Adipocyte (in vitro differentiated cells): ENCODE results near the gene OSBPL9.
A peak's percentile ranks its signal among the peaks of the same experiment; 100 is the strongest.

Source experiments
- DNase-seq: peaks from one replicate; pipeline ENCODE4 v3.0.0-alpha.2; 2015; ENCODE audit warnings: low read depth
- H3K27me3 ChIP-seq: replicated peaks from 2 replicates; pipeline ENCODE4 v1.7.0; 2013; ENCODE audit warnings: mild to moderate bottlenecking, low read length, moderate library complexity; ENCODE audit not compliant: control insufficient read depth, insufficient read depth
- H3K36me3 ChIP-seq: 2 replicates; pipeline ENCODE4 v1.7.0; 2013; ENCODE audit warnings: low read length, mild to moderate bottlenecking, moderate library complexity; ENCODE audit not compliant: control insufficient read depth, insufficient read depth, severe bottlenecking
- H3K4me1 ChIP-seq: 2 replicates; pipeline ENCODE4 v1.7.0; 2013; ENCODE audit warnings: mild to moderate bottlenecking, low read length, moderate library complexity; ENCODE audit not compliant: control insufficient read depth, insufficient read depth
- H3K4me3 ChIP-seq: 2 replicates; pipeline ENCODE4 v1.7.0; 2013; ENCODE audit warnings: mild to moderate bottlenecking, low read length, moderate library complexity
- H3K9ac ChIP-seq: 2 replicates; pipeline ENCODE4 v1.7.0; 2013; ENCODE audit warnings: mild to moderate bottlenecking, low read length, moderate library complexity
- H3K9me3 ChIP-seq: 2 replicates; pipeline ENCODE4 v1.7.0; 2013; ENCODE audit warnings: mild to moderate bottlenecking, low read length, moderate library complexity; ENCODE audit not compliant: control insufficient read depth

OSBPL9 gene

GRCh38 chr1:51667561-51667960, 50.7 kb downstream of the OSBPL9 start:
- Histone ChIP-seq H3K27me3 (no peaks in the 10 kb centered on the region), H3K9ac (no peak overlapping the region), H3K4me3 (no peak overlapping the region), H3K36me3 (no peaks in the 10 kb centered on the region), H3K9me3 (no peaks in the 10 kb centered on the region), H3K4me1 (peaks cover 40% of the 10 kb centered on the region)
- DNase-seq: no peak

DNA sequence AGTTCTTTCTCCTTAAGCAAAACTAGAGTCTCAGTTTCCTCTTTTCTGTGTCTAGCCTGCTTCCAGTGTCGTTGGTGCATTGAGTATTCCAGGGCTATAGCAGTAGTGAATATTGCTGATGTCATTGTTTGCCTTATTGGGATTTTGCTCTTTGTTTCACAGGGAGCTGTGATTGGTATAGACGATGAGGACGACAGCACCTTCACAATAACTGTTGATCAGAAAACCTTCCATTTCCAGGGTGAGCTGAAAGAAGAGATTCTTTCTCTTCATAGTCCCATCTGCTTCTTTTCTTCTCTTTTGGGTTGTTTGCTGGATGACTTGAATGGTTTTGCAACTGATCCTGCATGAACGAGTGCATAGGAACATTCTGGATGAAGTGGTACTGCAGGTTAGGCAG, 52.4 kb downstream of the OSBPL9 start:
- no peaks in the 10 kb centered on the region for H3K27me3 ChIP-seq
- no peak for DNase-seq
- H3K9me3 ChIP-seq: no peaks in the 10 kb centered on the region
- H3K4me1 ChIP-seq: peaks cover 26% of the 10 kb centered on the region
- H3K9ac ChIP-seq: no peak overlapping the region
- no peak overlapping the region for H3K4me3 ChIP-seq
- peaks cover under 1% of the 10 kb centered on the region for H3K36me3 ChIP-seq

GRCh38 chr1:51669816-51670215, 52.9 kb downstream of the OSBPL9 start:
- Histone ChIP-seq H3K4me1 (peaks cover 21% of the 10 kb centered on the region), H3K9me3 (no peaks in the 10 kb centered on the region), H3K36me3 (peaks cover 4% of the 10 kb centered on the region), H3K4me3 (no peak overlapping the region), H3K9ac (no peak overlapping the region), H3K27me3 (no peaks in the 10 kb centered on the region)
- no peak for DNase-seq

- Histone ChIP-seq H3K9me3 (no peaks in the 10 kb centered on the region), H3K27me3 (no peaks in the 10 kb centered on the region), H3K9ac (no peak overlapping the region), H3K36me3 (peaks cover 7% of the 10 kb centered on the region), H3K4me3 (no peak overlapping the region), H3K4me1 (peaks cover 7% of the 10 kb centered on the region)
- peak; percentile 57 for DNase-seq
Observed at GRCh38 chr1:51671527-51672325, 54.8 kb downstream of the OSBPL9 start.

- Histone ChIP-seq H3K9ac (no peak overlapping the region), H3K36me3 (peaks cover 7% of the 10 kb centered on the region), H3K4me3 (no peak overlapping the region), H3K27me3 (no peaks in the 10 kb centered on the region), H3K4me1 (no peaks in the 10 kb centered on the region), H3K9me3 (no peaks in the 10 kb centered on the region)
- no peak for DNase-seq
Observed at GRCh38 chr1:51673279-51673678, 56.4 kb downstream of the OSBPL9 start.

GRCh38 chr1:51675177-51675780, 58.4 kb downstream of the OSBPL9 start:
- Histone ChIP-seq H3K4me1 (peaks cover 6% of the 10 kb centered on the region), H3K36me3 (peaks cover 7% of the 10 kb centered on the region), H3K9me3 (no peaks in the 10 kb centered on the region), H3K27me3 (no peaks in the 10 kb centered on the region), H3K9ac (no peak overlapping the region), H3K4me3 (no peak overlapping the region)
- DNase-seq: no peak

DNA sequence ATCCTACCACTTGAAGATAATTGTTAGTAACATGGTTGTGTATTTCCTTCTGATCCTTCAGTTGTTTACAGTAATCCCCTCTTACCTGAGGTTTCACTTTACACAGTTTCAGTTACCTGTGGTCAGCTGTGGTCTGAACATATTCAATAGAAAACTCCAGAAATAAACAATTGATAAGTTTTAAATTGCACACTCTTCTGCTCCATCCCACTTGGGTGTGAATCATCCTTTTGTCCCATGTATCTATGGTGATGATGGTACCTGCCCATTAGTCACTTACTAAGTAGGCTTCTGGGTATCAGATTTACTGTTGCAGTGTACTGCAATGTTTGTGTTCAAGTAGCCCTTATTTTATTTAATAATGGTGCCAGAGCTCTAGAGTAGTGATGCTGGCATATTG, 62.5 kb downstream of the OSBPL9 start:
- peaks cover 13% of the 10 kb centered on the region for H3K4me1 ChIP-seq
- H3K9ac ChIP-seq: no peak overlapping the region
- no peak overlapping the region for H3K4me3 ChIP-seq
- no peaks in the 10 kb centered on the region for H3K27me3 ChIP-seq
- peaks cover 5% of the 10 kb centered on the region for H3K36me3 ChIP-seq
- no peaks in the 10 kb centered on the region for H3K9me3 ChIP-seq
- DNase-seq: no peak

DNA sequence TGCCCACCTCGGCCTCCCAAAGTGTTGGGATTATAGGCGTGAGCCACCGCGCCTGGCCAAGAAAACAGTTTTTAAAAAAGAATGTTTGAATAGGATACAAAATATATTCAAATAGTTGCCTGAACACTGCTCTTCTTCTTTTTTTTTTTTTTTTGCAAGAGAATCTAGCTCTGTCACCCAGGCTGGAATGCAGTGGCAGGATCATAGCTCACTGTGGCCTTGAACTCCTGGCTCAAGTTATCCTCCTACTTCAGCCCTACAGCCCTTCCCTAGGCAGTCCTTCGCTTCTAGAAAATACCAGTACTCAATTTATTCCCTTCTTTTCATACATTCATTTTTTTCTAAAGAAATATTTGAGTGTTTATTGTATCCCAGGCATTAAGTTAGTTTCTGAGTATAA, 67.9 kb downstream of the OSBPL9 start:
- H3K9ac ChIP-seq: no peak overlapping the region
- H3K4me1 ChIP-seq: peaks cover 11% of the 10 kb centered on the region
- no peak overlapping the region for H3K4me3 ChIP-seq
- no peaks in the 10 kb centered on the region for H3K36me3 ChIP-seq
- H3K27me3 ChIP-seq: no peaks in the 10 kb centered on the region
- H3K9me3 ChIP-seq: no peaks in the 10 kb centered on the region
- no peak for DNase-seq

GRCh38 chr1:51686450-51686849, 69.6 kb downstream of the OSBPL9 start:
- Histone ChIP-seq H3K9me3 (no peaks in the 10 kb centered on the region), H3K27me3 (no peaks in the 10 kb centered on the region), H3K4me1 (peaks cover 11% of the 10 kb centered on the region), H3K4me3 (no peak overlapping the region), H3K36me3 (no peaks in the 10 kb centered on the region), H3K9ac (no peak overlapping the region)
- no peak for DNase-seq

DNA sequence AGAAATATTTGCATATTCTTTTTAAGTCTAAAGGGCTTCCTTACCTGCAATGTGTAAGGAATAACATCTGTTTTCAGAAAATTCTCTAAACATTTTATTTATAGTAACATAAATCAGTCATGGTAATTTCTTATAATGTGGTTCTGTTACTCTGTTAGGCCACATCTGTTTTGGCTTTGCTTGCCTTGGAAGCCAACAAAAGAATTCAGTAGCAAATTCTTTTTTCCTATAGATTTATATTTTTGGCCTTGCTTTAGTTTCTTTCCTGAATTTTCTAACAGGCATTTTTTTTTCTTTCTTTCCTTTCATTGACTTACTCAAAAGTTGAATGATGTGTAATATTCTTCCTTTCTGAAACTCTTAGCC, 72.2 kb downstream of the OSBPL9 start:
- H3K4me1 ChIP-seq: peaks cover 20% of the 10 kb centered on the region
- H3K9ac ChIP-seq: no peak overlapping the region
- no peaks in the 10 kb centered on the region for H3K27me3 ChIP-seq
- no peaks in the 10 kb centered on the region for H3K9me3 ChIP-seq
- H3K4me3 ChIP-seq: no peak overlapping the region
- DNase-seq: peak; percentile 51
- H3K36me3 ChIP-seq: no peaks in the 10 kb centered on the region

DNA sequence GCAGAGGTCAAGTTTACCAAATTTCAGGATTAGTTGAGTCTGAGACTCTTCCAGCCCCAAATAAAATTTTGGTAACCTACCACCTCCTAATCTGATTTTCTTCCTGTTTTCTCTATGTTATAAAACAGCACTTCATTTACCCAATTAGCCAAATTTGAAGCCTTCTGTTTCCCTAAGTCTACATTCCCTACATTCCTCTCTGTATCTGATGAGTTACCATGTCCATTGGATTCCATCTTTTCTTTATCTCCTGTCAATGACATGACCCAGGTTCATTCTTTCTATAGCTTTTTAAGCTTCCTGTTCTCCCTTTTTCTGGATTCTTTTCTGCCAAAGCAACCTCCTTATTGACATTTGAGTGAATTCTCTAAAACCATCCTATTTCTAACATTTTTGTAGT, 72.8 kb downstream of the OSBPL9 start:
- peaks cover 21% of the 10 kb centered on the region for H3K4me1 ChIP-seq
- H3K9ac ChIP-seq: no peak overlapping the region
- H3K27me3 ChIP-seq: no peaks in the 10 kb centered on the region
- no peak for DNase-seq
- H3K9me3 ChIP-seq: no peaks in the 10 kb centered on the region
- H3K36me3 ChIP-seq: no peaks in the 10 kb centered on the region
- no peak overlapping the region for H3K4me3 ChIP-seq
